ENCODE measurements around the gene ALOXE3. TPM values are rescaled to one million over a fixed set of nuclear protein-coding genes. Genes with fewer than 3 reads are reported as not detected.
A peak's percentile ranks its signal among the peaks of the same experiment; 100 is the strongest.

Gene ALOXE3
- total RNA-seq, 1 experiment from 2014 or later, result not detected

- DNase-seq (ENCODE audit: low read depth in 1 of 2, low spot score in 2 of 2), result no peak
- Histone ChIP-seq H3K9me3 (replicated peaks) (no peaks in the 10 kb centered on the region), H3K27me3 (replicated peaks) (peaks cover 7% of the 10 kb centered on the region; the same call in 1 of the 2 replicates), H3K36me3 (no peaks in the 10 kb centered on the region), H3K4me3 (no peak overlapping the region), H3K4me1 (replicated peaks) (no peaks in the 10 kb centered on the region), H3K27ac (no peak overlapping the region)
Measured at GRCh38 chr17:8100111-8100510, 18.2 kb downstream of the ALOXE3 start.

DNA sequence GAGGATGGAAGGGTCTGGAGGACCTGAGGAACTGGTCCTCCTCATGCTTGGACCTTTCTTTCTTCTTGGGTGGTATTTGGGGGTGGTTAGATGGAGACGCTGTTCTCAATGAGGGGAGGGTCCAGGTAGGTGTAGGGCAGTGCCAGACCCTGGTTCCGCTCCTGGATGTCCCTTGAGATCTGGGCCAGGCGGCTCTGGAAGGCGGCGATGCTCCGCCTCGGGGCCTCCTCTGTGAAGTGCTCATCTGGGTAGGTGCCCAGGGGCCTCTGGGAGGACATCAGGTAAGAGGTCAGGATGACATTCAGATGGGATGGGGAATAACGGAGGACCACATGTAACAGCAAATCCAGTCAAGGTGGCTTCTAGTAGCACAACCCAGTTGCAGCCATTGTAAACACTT, 21.8 kb downstream of the ALOXE3 start:
- peaks cover 12% of the 10 kb centered on the region for H3K27me3 ChIP-seq (replicated peaks)
- no peaks in the 10 kb centered on the region for H3K9me3 ChIP-seq (replicated peaks)
- peaks cover 4% of the 10 kb centered on the region; the same call in 1 of the 2 replicates for H3K4me1 ChIP-seq (replicated peaks)
- no peaks in the 10 kb centered on the region for H3K36me3 ChIP-seq
- H3K27ac ChIP-seq, result no peak overlapping the region
- no peak for DNase-seq (ENCODE audit: low read depth in 1 of 2, low spot score in 2 of 2)
- H3K4me3 ChIP-seq, result no peak overlapping the region

DNA sequence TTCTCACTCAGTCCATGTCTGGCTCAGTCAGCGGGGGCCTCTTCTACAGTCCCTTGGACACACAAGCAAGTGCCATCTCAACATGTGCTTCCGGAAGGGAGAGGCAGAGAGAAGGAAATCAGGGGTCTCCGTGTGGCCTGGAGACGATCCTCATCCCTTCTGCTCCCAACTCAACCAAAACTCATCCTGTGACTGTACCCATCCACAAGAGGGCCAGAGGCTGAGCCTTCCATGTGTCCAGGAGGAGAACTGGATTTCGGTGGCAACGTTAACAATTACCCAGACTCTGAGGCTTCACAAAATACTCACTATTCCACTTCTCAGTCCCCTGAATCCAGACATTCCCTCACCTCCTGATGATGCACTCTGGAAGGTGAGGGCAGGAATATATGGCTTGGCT, 23.0 kb downstream of the ALOXE3 start:
- Histone ChIP-seq H3K36me3 (no peaks in the 10 kb centered on the region), H3K4me3 (no peak overlapping the region), H3K9me3 (replicated peaks) (no peaks in the 10 kb centered on the region), H3K27me3 (replicated peaks) (peaks cover 15% of the 10 kb centered on the region), H3K4me1 (replicated peaks) (peaks cover 4% of the 10 kb centered on the region; the same call in 1 of the 2 replicates), H3K27ac (no peak overlapping the region)
- DNase-seq (ENCODE audit: low read depth in 1 of 2, low spot score in 2 of 2), result no peak

- Histone ChIP-seq H3K9me3 (replicated peaks) (no peaks in the 10 kb centered on the region), H3K4me3 (no peak overlapping the region), H3K27ac (no peak overlapping the region), H3K36me3 (no peaks in the 10 kb centered on the region), H3K27me3 (replicated peaks) (peaks cover 29% of the 10 kb centered on the region), H3K4me1 (replicated peaks) (peaks cover 4% of the 10 kb centered on the region; the same call in 1 of the 2 replicates)
- DNase-seq (ENCODE audit: low read depth in 1 of 2, low spot score in 2 of 2), result no peak
Measured at GRCh38 chr17:8091033-8091687, 27.2 kb downstream of the ALOXE3 start.

DNA sequence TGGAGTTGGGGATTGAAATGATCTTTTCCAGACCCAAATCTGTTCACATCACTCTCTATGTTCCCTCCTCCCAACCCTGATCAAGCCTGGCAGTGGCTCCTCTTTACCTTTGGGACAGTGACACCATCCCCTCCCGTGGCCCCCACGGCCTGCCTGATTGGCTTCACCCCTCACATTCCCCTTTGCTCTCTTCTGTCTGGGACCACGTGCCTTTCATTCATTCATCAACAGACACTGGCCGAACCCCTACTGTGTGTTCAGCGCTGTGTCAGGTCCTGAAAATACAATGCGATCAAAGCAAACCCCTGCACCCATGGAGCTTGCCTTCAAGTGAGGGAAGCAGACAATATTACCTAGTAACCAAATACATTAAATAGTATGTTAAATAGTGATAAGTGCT, 28.6 kb downstream of the ALOXE3 start:
- Histone ChIP-seq H3K27ac (no peak overlapping the region), H3K4me1 (replicated peaks) (peaks cover 4% of the 10 kb centered on the region; the same call in 1 of the 2 replicates), H3K27me3 (replicated peaks) (peaks cover 36% of the 10 kb centered on the region), H3K9me3 (replicated peaks) (no peaks in the 10 kb centered on the region), H3K4me3 (no peak overlapping the region), H3K36me3 (no peaks in the 10 kb centered on the region)
- DNase-seq (ENCODE audit: low read depth in 1 of 2, low spot score in 2 of 2), result no peak

DNA sequence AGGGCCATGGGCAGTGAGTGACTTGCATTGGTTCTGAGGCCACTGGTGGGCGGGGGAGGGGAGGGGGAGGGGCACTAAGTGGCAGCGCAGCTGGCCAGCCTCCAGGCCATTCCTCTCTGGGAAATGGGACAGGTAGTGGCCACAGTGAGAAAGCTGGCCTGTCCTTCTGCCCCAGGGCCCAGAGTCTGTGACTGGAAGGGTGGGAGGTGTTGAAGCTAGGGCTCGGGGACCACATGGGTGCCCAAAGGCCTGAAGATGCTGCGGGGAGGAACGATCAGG, 30.4 kb downstream of the ALOXE3 start:
- peaks cover 41% of the 10 kb centered on the region for H3K27me3 ChIP-seq (replicated peaks)
- no peak overlapping the region for H3K4me3 ChIP-seq
- no peaks in the 10 kb centered on the region for H3K4me1 ChIP-seq (replicated peaks)
- no peak overlapping the region for H3K27ac ChIP-seq
- DNase-seq (ENCODE audit: low read depth in 1 of 2, low spot score in 2 of 2), result no peak
- no peaks in the 10 kb centered on the region for H3K36me3 ChIP-seq
- H3K9me3 ChIP-seq (replicated peaks), result no peaks in the 10 kb centered on the region

DNA sequence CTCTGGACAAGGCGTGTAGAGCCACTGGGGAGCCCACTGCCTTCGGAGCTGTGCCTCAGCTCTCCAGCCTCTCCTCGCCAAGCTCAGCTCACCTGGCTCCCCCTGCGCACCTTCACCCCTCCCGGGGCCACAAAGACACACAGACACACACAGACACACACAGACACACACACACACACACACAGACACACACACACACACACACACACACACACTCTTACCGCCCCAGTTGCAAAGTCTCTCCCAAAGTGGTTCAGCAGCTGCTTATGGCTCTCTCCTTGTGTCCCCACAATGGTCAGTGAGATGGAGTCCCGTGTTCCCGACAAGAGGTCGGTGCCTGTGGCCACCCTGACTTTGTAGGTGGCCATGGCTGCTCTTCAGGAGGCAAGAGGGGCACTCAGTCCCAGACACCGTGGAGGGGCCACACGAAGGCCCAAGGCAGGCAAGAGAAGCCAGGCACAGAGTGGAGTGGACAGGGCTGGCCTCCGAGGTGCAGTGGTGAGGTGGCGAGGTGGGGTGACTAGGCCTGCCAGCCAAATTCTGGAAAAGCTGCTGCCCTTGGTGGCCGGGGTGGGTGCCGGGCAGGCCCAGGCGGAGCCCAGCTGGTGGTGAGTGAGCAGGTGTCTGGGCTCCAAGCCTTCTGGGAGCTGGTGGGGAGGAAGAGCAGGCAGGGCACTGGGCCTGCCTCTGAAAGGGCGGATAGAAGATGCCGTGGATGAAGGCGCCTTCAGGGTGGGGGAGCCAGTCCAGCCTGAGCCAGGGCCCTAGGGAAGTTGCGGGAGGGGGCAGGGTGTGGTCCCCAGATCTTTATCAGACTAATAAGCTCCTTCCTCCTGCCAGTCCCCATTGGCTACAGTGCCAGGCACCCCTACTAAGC, 31.0 kb downstream of the ALOXE3 start, which contains the start of gene ALOX12B:
TSS of gene ALOX12B (minus strand) at position 642 of the 877 bp plus-strand sequence. CDS start at position 368, 274 bp downstream.
- Histone ChIP-seq H3K9me3 (replicated peaks) (no peaks in the 10 kb centered on the region), H3K27ac (no peak within 1 kb of the TSS), H3K36me3 (no peaks in the 10 kb centered on the region), H3K4me3 (no peak within 1 kb of the TSS), H3K27me3 (replicated peaks) (peaks cover 42% of the 10 kb centered on the region), H3K4me1 (replicated peaks) (no peaks in the 10 kb centered on the region)
- DNase-seq (ENCODE audit: low read depth in 1 of 2, low spot score in 2 of 2), result no peak

GRCh38 chr17:8084250-8084649, 34.1 kb downstream of the ALOXE3 start:
- DNase-seq (ENCODE audit: low read depth in 1 of 2, low spot score in 2 of 2), result no peak
- H3K4me1 ChIP-seq (replicated peaks), result peaks cover 10% of the 10 kb centered on the region
- H3K4me3 ChIP-seq, result no peak overlapping the region
- no peak overlapping the region for H3K27ac ChIP-seq
- no peaks in the 10 kb centered on the region for H3K36me3 ChIP-seq
- peaks cover 53% of the 10 kb centered on the region for H3K27me3 ChIP-seq (replicated peaks)
- no peaks in the 10 kb centered on the region for H3K9me3 ChIP-seq (replicated peaks)

GRCh38 chr17:8082292-8082691, 36.0 kb downstream of the ALOXE3 start:
- no peak for DNase-seq (ENCODE audit: low read depth in 1 of 2, low spot score in 2 of 2)
- H3K27ac ChIP-seq, result no peak overlapping the region
- H3K9me3 ChIP-seq (replicated peaks), result no peaks in the 10 kb centered on the region
- peaks cover 11% of the 10 kb centered on the region for H3K4me1 ChIP-seq (replicated peaks)
- no peak overlapping the region for H3K4me3 ChIP-seq
- peaks cover 52% of the 10 kb centered on the region for H3K27me3 ChIP-seq (replicated peaks)
- no peaks in the 10 kb centered on the region for H3K36me3 ChIP-seq

- Histone ChIP-seq H3K4me3 (no peak overlapping the region), H3K4me1 (replicated peaks) (peaks cover 11% of the 10 kb centered on the region), H3K27me3 (replicated peaks) (peaks cover 52% of the 10 kb centered on the region), H3K9me3 (replicated peaks) (no peaks in the 10 kb centered on the region), H3K27ac (no peak overlapping the region), H3K36me3 (no peaks in the 10 kb centered on the region)
- DNase-seq (ENCODE audit: low read depth in 1 of 2, low spot score in 2 of 2), result no peak
Measured at GRCh38 chr17:8081876-8082275, 36.4 kb downstream of the ALOXE3 start.

DNA sequence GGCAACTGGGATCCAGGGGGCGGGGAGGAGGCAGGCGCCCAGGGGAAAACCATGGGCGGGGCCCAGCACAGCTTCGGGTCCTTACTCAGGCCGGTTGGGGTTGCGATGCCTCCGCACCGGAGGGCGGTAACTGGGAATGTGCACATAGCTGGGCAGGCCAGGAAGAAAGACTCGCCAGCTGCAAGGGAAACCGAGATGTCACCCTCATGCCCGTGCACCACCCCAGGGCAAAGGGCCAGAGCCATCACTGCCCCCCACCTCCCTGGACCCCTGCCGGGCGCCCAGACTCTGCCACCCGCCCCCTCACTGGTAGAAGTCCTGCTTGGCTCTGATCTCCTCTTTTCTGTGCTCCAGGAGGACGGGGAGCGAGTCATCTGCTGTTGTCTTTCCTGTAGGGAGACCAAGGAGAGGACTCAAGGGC, 37.5 kb downstream of the ALOXE3 start:
- peaks cover 52% of the 10 kb centered on the region for H3K27me3 ChIP-seq (replicated peaks)
- H3K27ac ChIP-seq, result no peak overlapping the region
- H3K9me3 ChIP-seq (replicated peaks), result no peaks in the 10 kb centered on the region
- peaks cover 11% of the 10 kb centered on the region for H3K4me1 ChIP-seq (replicated peaks)
- DNase-seq (ENCODE audit: low read depth in 1 of 2, low spot score in 2 of 2), result no peak
- no peak overlapping the region for H3K4me3 ChIP-seq
- no peaks in the 10 kb centered on the region for H3K36me3 ChIP-seq

GRCh38 chr17:8080208-8080798, 38.0 kb downstream of the ALOXE3 start:
- no peaks in the 10 kb centered on the region for H3K36me3 ChIP-seq
- H3K27ac ChIP-seq, result no peak overlapping the region
- peaks cover 50% of the 10 kb centered on the region for H3K27me3 ChIP-seq (replicated peaks)
- no peak for DNase-seq (ENCODE audit: low read depth in 1 of 2, low spot score in 2 of 2)
- no peak overlapping the region for H3K4me3 ChIP-seq
- peaks cover 11% of the 10 kb centered on the region for H3K4me1 ChIP-seq (replicated peaks)
- H3K9me3 ChIP-seq (replicated peaks), result no peaks in the 10 kb centered on the region

- Histone ChIP-seq H3K36me3 (no peaks in the 10 kb centered on the region), H3K27ac (no peak overlapping the region), H3K4me3 (peak overlapping the region; percentile 22), H3K27me3 (replicated peaks) (peaks cover 50% of the 10 kb centered on the region), H3K9me3 (replicated peaks) (no peaks in the 10 kb centered on the region), H3K4me1 (replicated peaks) (peaks cover 11% of the 10 kb centered on the region)
- DNase-seq (ENCODE audit: low read depth in 1 of 2, low spot score in 2 of 2), result peak; percentile 62 to 65
Measured at GRCh38 chr17:8079291-8080207, 38.8 kb downstream of the ALOXE3 start.
